ENCODE results near the gene PLEKHN1.
"Not testable (repeated sequence)": the region's sequence is repeated elsewhere in the genome, so short reads cannot be mapped to it uniquely, and the experiment has no call there.

The PLEKHN1 gene

DNA sequence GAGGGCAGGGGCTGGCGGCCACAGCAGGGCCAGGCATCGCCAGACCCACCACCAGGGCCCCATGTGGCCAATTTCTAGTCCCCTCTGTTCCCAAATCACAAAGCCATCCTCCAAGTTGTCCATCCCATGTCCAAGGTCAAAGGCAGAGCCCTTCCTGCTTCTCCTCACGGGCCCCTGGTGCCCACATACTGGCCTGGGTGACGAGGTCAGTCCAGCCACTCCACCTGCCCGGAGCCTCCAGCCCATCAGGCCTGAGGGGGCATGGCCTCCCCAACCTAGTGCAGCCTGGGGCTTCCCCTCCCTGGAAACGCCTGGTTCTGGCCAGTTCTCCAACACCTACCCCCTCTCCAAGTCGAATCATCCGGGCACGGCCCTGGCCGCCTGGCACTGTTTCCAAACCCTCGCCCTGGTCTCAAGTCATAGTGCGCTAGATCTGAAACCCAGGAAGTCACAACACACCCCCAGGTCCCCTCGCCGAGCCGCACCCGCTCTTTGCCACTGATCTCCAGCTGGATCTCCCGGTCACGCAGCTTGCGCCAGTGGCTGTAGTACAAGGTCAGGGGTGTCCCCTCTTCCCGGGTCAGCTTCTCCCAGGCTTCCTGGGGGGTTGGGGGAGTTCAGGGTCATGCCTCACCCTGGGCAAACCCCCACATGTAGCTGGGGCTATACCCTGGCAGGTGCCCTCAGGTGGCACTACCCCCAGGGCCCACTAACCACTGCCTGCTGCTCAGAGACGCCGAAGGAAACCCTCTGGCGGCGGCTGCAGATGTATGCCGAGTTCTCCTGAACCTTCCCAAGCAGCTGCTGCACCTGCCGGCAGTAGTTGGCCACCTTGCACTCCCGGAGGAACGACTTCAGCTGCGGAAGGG lies 20.4 kb upstream of the PLEKHN1 start:
- peaks cover 30% of the 10 kb centered on the region for H3K4me1 ChIP-seq
- TF ChIP-seq, protein P1, sequence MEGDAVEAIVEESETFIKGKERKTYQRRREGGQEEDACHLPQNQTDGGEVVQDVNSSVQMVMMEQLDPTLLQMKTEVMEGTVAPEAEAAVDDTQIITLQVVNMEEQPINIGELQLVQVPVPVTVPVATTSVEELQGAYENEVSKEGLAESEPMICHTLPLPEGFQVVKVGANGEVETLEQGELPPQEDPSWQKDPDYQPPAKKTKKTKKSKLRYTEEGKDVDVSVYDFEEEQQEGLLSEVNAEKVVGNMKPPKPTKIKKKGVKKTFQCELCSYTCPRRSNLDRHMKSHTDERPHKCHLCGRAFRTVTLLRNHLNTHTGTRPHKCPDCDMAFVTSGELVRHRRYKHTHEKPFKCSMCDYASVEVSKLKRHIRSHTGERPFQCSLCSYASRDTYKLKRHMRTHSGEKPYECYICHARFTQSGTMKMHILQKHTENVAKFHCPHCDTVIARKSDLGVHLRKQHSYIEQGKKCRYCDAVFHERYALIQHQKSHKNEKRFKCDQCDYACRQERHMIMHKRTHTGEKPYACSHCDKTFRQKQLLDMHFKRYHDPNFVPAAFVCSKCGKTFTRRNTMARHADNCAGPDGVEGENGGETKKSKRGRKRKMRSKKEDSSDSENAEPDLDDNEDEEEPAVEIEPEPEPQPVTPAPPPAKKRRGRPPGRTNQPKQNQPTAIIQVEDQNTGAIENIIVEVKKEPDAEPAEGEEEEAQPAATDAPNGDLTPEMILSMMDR (IDR thresholded peaks at IDR 0.05; ENCODE audit: low read depth, low read length): no peak
- no peak overlapping the region for H3K4me3 ChIP-seq (ENCODE audit: low read depth, low read length)
- no peaks in the 10 kb centered on the region for H3K27me3 ChIP-seq
- H3K9me3 ChIP-seq: no peaks in the 10 kb centered on the region
- DNase-seq: no peak
- peaks cover 65% of the 10 kb centered on the region for H3K36me3 ChIP-seq

DNA sequence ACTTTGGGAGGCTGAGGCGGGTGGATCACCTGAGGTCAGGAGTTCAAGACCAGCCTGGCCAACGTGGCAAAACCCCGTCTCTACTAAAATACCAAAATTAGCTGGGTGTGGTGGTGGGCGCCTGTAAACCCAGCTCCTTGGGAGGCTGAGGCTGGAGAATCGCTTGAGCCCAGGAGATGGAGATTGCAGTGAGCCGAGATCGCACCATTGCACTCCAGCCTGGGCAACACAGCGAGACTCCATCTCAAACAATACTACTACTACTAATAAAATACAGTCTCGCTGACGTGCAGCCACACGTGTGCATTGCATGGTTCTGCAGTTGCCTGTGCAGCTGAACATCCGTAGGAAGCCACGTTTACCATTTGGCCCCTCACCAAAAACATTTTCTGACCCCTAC lies 19.5 kb upstream of the PLEKHN1 start:
- H3K4me3 ChIP-seq (ENCODE audit: low read depth, low read length); H3K27me3 ChIP-seq; H3K9me3 ChIP-seq; DNase-seq: not testable (repeated sequence)
- Histone ChIP-seq H3K4me1 (peaks cover 25% of the 10 kb centered on the region), H3K36me3 (peaks cover 74% of the 10 kb centered on the region)

DNA sequence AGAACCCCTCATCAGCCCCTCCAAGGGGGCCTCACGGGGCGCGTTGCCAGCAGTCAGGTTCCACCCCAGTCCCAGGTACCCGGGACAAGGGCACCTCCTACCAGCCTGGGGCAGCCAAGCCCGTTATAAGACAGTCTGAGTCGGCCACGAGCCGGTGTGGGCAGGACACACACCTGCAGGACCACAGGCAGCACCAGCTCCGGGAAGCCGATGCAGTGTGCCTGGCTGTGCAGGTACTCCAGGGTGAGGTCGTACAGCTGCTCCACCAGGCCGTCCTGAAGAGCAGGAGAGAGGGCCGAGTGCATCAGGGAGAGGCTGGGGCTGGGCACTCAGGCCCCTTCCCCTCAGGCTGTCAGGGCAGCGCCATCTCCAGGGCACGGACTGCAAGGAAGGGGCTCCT lies 18.3 kb upstream of the PLEKHN1 start:
- Histone ChIP-seq H3K4me1 (peaks cover 21% of the 10 kb centered on the region), H3K27me3 (no peaks in the 10 kb centered on the region), H3K36me3 (peaks cover 82% of the 10 kb centered on the region), H3K9me3 (no peaks in the 10 kb centered on the region), H3K4me3 (ENCODE audit: low read depth, low read length) (no peak overlapping the region)
- DNase-seq: no peak
- TF ChIP-seq, protein P1 (IDR thresholded peaks at IDR 0.05; ENCODE audit: low read depth, low read length): no peak

DNA sequence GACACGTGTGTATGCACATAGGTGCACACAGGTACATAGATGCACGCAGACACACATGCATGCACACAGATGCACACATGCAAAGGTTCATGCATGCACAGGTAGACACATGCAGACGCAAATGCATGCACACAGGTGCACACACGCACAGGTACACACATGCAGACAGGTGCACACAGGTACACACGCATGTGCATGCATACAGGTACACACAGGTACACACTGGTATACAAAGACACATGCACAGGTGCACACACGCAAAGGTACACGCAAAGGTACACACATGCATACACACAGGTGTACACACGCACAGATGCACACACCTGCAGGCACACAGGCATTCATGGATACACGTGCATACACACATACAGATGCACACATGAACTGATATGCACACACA lies 16.0 kb upstream of the PLEKHN1 start:
- Histone ChIP-seq H3K9me3 (no peaks in the 10 kb centered on the region), H3K36me3 (peaks cover 97% of the 10 kb centered on the region), H3K4me1 (peaks cover 8% of the 10 kb centered on the region), H3K4me3 (ENCODE audit: low read depth, low read length) (no peak overlapping the region), H3K27me3 (no peaks in the 10 kb centered on the region)
- TF ChIP-seq, protein P1 (IDR thresholded peaks at IDR 0.05; ENCODE audit: low read depth, low read length): no peak
- DNase-seq: no peak

DNA sequence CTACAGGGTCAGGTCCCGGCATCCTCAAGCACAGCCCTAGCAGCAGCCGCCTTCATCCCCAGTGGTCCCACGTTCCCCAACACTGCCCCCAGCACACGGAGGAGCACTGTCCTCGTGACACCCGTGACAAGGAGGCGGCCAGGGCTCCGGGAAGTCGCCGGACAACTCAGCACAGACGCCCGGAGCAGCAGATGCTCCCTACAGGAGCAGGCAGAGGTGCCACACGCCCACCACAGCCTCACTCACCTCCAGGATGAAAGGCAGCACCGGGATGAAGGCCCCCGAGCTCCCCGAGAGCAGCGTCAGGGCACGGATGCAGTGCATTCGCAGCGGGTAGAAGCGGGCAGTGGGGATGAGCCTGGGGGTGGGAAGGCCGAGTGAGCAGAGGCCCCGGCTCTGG lies 15.4 kb upstream of the PLEKHN1 start:
- Histone ChIP-seq H3K4me1 (peaks cover 2% of the 10 kb centered on the region), H3K9me3 (no peaks in the 10 kb centered on the region), H3K27me3 (no peaks in the 10 kb centered on the region), H3K4me3 (ENCODE audit: low read depth, low read length) (no peak overlapping the region), H3K36me3 (peaks cover 97% of the 10 kb centered on the region)
- no peak for DNase-seq
- TF ChIP-seq, protein P1 (IDR thresholded peaks at IDR 0.05; ENCODE audit: low read depth, low read length): no peak

DNA sequence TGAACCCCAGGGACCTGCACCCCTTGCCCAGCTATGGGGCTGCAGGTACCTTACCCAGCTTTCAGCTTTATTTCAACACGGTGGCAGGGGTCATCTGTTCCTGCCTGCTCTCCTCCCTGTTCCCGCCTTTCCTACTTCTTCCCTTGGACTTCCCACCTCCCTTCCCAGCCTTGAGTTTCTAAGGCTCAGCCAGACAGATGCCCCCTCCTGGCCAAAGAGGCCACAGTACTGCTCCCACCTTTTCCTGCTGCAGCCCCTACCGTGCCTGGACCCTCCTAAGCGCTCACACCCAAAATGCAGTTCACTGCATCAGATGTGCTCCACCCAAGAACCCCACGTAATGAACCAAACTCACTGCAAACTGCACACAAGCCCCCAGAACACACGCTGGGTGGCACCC lies 14.9 kb upstream of the PLEKHN1 start:
- no peaks in the 10 kb centered on the region for H3K4me1 ChIP-seq
- H3K9me3 ChIP-seq: no peaks in the 10 kb centered on the region
- H3K36me3 ChIP-seq: peaks cover 97% of the 10 kb centered on the region
- TF ChIP-seq, protein P1 (IDR thresholded peaks at IDR 0.05; ENCODE audit: low read depth, low read length): peak; percentile 54
- H3K4me3 ChIP-seq (ENCODE audit: low read depth, low read length): no peak overlapping the region
- H3K27me3 ChIP-seq: no peaks in the 10 kb centered on the region
- peak; percentile 48 for DNase-seq
